GM12865 (cell line): ENCODE data around the gene MTHFSD.

Experiments used
- DNase-seq: peaks from one replicate; pipeline ENCODE4 v3.0.0; 2010; ENCODE audit warnings: low read depth
- H3K4me3 ChIP-seq: 2 replicates; pipeline ENCODE4 v1.5.1; 2011; ENCODE audit warnings: mild to moderate bottlenecking, low read depth, low read length, control low read depth
- CTCF ChIP-seq: IDR thresholded peaks from 2 replicates; pipeline ENCODE4 v1.5.1; 2011; ENCODE audit warnings: low read length, control low read depth, low read depth, inconsistent platforms; ENCODE audit not compliant: insufficient read depth; ENCODE audit errors: missing control alignments

Gene MTHFSD

GRCh38 chr16:86497551-86498021 lies 57.4 kb downstream of the MTHFSD start:
- no peak for DNase-seq
- H3K4me3 ChIP-seq, result no peak overlapping the region
- no peak for TF ChIP-seq CTCF

- no peak for DNase-seq
- no peak overlapping the region for H3K4me3 ChIP-seq
- no peak for TF ChIP-seq CTCF
These were observed 58.0 kb downstream of the MTHFSD start for GRCh38 chr16:86496929-86497461.

GRCh38 chr16:86496262-86496928 lies 58.6 kb downstream of the MTHFSD start:
- TF ChIP-seq CTCF, result no peak
- no peak for DNase-seq
- H3K4me3 ChIP-seq, result no peak overlapping the region

DNA sequence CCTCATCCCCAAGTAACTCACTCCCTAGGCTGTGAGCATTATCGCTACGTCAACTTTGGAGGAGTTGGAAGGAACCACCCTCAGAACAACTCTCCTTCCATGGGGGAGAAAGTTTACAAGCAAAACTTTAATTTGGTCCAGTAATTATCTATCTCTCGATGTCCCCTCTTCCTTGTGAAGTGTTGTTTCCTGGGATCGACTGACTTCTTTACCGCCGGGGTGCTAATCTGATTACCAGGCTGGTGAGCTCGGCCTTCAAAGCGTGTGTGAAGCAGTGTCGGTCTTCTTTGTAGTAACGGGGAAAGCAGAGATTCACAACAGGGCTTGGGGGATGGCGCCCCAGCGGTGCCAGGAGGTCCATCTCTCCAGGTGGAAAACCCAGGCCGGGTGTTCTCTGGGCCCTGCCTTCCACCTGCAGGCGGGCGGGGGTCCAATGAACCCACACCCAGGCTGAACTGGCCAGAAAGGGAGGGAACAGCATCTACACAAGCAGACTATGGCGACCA lies 59.2 kb downstream of the MTHFSD start:
- DNase-seq, result no peak
- H3K4me3 ChIP-seq, result no peak overlapping the region
- TF ChIP-seq CTCF, result no peak

GRCh38 chr16:86495357-86495701 lies 59.7 kb downstream of the MTHFSD start:
- H3K4me3 ChIP-seq, result no peak overlapping the region
- TF ChIP-seq CTCF, result no peak
- no peak for DNase-seq

DNA sequence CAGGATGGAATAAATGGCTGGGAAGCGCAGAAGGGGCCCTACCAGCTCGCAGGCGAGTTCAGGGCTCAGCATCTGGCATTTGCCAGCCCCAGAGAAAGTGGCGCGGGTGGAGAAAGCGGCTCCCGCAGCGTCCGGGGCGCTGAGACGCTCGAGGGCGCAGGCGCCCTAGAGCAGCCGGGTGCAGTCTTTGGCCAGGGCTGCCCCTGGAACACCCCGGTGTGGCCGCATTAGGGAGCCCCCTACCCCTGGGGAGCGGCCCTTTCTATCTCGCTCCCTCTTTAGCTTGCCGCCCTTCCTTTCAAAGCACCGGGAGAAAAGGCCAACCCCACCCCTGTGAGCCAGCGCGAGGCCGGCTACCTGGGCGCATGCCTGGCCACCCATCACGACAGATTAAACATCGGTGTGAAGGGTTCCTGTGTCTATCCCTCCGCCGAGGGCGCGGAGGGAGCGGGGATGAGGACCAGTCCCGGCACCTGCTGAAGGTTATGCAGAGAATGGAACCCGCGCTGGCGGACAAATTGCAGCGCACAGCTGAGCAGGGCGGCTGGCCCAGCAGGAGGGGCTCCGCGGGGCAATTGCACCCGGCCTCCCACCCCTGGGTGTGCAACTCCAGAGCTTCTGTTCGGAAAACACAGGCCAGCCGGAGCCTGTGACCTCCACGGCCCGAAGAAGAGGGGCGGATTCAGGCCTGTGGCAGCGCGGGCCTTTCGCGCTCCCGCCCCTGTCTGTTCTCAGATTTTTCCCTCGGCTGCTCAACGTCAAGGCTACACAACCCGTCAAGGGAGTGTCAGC lies 60.3 kb downstream of the MTHFSD start:
- no peak for TF ChIP-seq CTCF
- H3K4me3 ChIP-seq, result no peak overlapping the region

More for the DNA sequence above, 60.3 kb downstream of the MTHFSD start:
- DNase-seq, result no peak
